Activated CD4-positive, alpha-beta memory T cell treated with anti-CD3 and anti-CD28 coated beads, Interleukin-2, amount 10 ng/mL, durations not matched to agents 7 days and 5 days (primary cell): ENCODE data around the gene MRPS18A. TPM values are rescaled to one million over a fixed set of nuclear protein-coding genes. Genes with fewer than 3 reads are reported as not detected.
A peak's percentile ranks its signal among the peaks of the same experiment; 100 is the strongest.

Experiments used
- CTCF ChIA-PET: fragments of 350-600 bp; sonication (Branson Sonifier 250); formaldehyde crosslinking; loops from one replicate; lab custom pipeline; 2021; ENCODE audit warnings: antibody characterized with exemption, inconsistent platforms; lab: Charles Lee
- POLR2A ChIA-PET: fragments of 350-600 bp; sonication (Branson Sonifier 250); formaldehyde crosslinking; loops from one replicate; lab custom pipeline; 2021; ENCODE audit warnings: antibody characterized with exemption; lab: Charles Lee
- DNase-seq: peaks from one replicate; pipeline ENCODE4 v3.0.0-alpha.2; 2020
- H3K27ac Mint-ChIP-seq: one replicate; pipeline ENCODE4 v1.8.0; 2021; ENCODE audit warnings: mild to moderate bottlenecking, mixed read lengths
- H3K27me3 Mint-ChIP-seq: one replicate; pipeline ENCODE4 v1.8.0; 2021; ENCODE audit warnings: mixed read lengths
- H3K36me3 Mint-ChIP-seq: one replicate; pipeline ENCODE4 v1.8.0; 2021; ENCODE audit warnings: low read depth, mixed read lengths
- H3K4me1 Mint-ChIP-seq: one replicate; pipeline ENCODE4 v1.8.0; 2021; ENCODE audit warnings: mixed read lengths
- H3K4me3 Mint-ChIP-seq: one replicate; pipeline ENCODE4 v1.8.0; 2021; ENCODE audit warnings: mild to moderate bottlenecking, mixed read lengths
- H3K9me3 Mint-ChIP-seq: one replicate; pipeline ENCODE4 v1.8.0; 2021; ENCODE audit warnings: mixed read lengths
- total RNA-seq, 2 experiments: library from RNA; stranded (reverse); gene quantifications; one replicate each; pipeline ENCODE4 v1.2.3, GENCODE V29; 2021

Gene MRPS18A
- total RNA-seq, 2 experiments from 2014 or later = 38.5 to 40.5 TPM

DNA sequence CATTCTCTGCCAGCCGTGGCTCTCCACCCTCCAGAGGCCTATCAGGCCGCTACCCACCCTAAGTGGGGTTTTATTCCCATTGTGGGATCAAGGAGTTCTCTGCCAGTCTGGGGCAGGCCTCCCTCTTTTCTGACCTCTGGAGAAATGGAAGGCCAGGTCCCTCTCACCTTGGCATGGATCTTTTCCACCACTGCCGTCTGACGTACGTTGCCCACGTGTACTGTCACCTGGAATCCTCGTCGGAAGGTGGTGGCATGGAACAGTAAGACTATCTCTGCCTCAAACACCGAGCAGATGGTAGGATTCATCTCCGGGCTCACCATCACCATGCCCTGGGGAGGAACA is 65.8 kb downstream of the MRPS18A start:
- peak overlapping the region; percentile 8 for H3K27ac Mint-ChIP-seq
- DNase-seq = no peak
- no peaks in the 10 kb centered on the region for H3K9me3 Mint-ChIP-seq
- no peaks in the 10 kb centered on the region for H3K27me3 Mint-ChIP-seq
- H3K4me1 Mint-ChIP-seq = peaks cover 12% of the 10 kb centered on the region
- no peak overlapping the region for H3K4me3 Mint-ChIP-seq
- H3K36me3 Mint-ChIP-seq = peaks cover 79% of the 10 kb centered on the region
- ChIA-PET CTCF (interaction anchor here (0.6 to 1.0 kb wide), 2 partner anchors 13 to 45 kb away, joined by 3 to 5 read pairs; no protein-coding TSS in a partner anchor), POLR2A (interaction anchor here (1.0 to 1.1 kb wide), 2 partner anchors 8 to 47 kb away, joined by 3 to 4 read pairs; partner anchors contain the start of gene XPO5)

Other genes with a start within 250 kb of the MRPS18A start
- gene DLK2, start 232.2 kb downstream of the MRPS18A start, total RNA-seq = under 1 TPM; 0.18 to 0.50 TPM
- gene TJAP1, start 210.2 kb downstream of the MRPS18A start, total RNA-seq = 10 to 100 TPM; 34.7 to 36.6 TPM
- gene LRRC73, start 177.4 kb downstream of the MRPS18A start, total RNA-seq = under 1 TPM; 0.23 to 0.25 TPM
- 10 to 100 TPM; 71.5 to 77.4 TPM for gene YIPF3, start 170.9 kb downstream of the MRPS18A start, total RNA-seq
- gene POLR1C, start 170.7 kb downstream of the MRPS18A start, total RNA-seq = 10 to 100 TPM; 24.1 to 24.3 TPM
- 10 to 100 TPM; 62.5 to 78.5 TPM for gene XPO5, start 111.8 kb downstream of the MRPS18A start, total RNA-seq
- gene POLH, start 111.6 kb downstream of the MRPS18A start, total RNA-seq = 10 to 100 TPM; 74.6 to 75.5 TPM
- 100 to 1,000 TPM; 107 to 112 TPM for gene GTPBP2, start 58.5 kb downstream of the MRPS18A start, total RNA-seq
- gene MAD2L1BP, start 52.0 kb downstream of the MRPS18A start, total RNA-seq = 10 to 100 TPM; 40.4 to 41.8 TPM
- gene RSPH9, start 42.8 kb downstream of the MRPS18A start, total RNA-seq = not detected
- gene VEGFA, start 82.4 kb upstream of the MRPS18A start, total RNA-seq = 10 to 100 TPM; 48.1 to 49.5 TPM